GM18511 (cell line): Measurements from ENCODE around the gene DEUP1.
"Not testable (repeated sequence)": the region's sequence is repeated elsewhere in the genome, so short reads cannot be mapped to it uniquely, and the experiment has no call there.

Experiments
- ATAC-seq: cut with Tn5 transposase; IDR thresholded peaks from one replicate; pipeline ENCODE4 v1.9.1; 2021; ENCODE audit warnings: mild to moderate bottlenecking, moderate library complexity; ENCODE audit not compliant: unreplicated experiment

The DEUP1 gene, protein sequence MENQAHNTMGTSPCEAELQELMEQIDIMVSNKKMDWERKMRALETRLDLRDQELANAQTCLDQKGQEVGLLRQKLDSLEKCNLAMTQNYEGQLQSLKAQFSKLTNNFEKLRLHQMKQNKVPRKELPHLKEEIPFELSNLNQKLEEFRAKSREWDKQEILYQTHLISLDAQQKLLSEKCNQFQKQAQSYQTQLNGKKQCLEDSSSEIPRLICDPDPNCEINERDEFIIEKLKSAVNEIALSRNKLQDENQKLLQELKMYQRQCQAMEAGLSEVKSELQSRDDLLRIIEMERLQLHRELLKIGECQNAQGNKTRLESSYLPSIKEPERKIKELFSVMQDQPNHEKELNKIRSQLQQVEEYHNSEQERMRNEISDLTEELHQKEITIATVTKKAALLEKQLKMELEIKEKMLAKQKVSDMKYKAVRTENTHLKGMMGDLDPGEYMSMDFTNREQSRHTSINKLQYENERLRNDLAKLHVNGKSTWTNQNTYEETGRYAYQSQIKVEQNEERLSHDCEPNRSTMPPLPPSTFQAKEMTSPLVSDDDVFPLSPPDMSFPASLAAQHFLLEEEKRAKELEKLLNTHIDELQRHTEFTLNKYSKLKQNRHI

DNA sequence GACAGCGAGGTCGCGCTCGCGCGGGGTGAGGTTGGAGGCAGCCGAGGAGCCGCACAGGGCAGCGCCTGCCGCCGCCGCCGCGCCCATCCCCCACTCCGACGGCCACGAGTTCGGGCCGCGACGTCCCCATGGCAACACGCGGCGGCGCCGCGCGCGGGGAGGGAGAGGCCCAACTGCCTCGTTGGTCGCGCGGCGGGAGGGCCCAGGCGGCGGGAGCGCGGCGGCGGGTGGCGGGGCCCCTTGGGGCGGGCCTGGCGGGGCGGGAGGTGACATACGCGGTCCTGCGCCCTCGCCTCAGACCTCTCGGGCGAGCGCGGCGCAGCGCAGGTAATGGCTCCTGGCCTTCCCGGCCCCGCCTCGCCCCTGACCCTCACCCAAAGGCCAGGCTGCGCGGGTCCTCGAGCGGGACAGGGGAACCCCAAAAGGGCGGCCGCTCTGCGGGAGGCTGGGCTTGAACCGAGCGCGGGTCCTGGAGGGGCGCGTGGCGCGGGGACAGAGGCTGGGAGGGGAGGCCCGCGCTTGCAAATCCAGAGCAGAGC, at the start of gene DEUP1:
TSS of gene DEUP1 (plus strand) at position 297 of the 539 bp plus-strand sequence. CDS start 1,518 bp downstream, outside the sequence.
- ATAC-seq: peak; percentile 63

DNA sequence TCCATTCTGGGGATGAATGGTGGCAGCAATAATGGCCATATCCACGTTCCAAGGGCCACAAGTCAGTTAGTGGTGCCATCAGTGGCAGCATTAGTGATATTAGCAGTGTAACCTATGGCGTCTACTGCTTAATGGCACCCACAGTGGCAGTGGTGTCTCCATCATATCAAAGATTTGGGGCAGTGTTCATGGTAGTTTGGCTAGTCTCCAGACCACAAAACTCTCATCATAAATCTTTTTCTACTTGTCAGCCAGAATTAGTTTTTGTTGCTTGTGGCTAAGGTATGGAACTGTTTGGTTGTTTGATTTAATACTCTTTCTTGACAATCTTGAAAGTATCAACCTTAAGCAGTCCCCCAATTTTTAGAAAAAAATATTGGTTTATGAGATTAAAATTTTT, 45.1 kb upstream of the DEUP1 start:
- no peak for ATAC-seq

DNA sequence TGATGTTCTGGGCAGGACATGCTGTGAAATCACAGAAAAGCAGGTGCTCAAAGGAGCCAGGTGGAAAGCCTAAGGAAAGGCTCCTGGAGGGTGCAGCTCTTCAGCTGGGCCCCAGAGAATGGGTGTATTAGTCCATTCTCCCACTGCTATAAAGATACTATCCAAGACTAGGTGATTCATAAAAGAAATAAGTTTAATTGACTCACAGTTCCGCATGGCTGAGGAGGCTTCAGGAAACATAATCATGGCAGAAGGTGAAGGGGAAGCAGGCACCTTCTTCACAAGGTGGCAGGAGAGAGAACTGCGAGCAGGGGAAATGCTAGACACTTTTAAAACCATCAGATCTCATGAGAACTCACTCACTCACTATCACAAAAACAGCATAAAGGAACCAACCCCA, 43.1 kb upstream of the DEUP1 start:
- no peak for ATAC-seq

DNA sequence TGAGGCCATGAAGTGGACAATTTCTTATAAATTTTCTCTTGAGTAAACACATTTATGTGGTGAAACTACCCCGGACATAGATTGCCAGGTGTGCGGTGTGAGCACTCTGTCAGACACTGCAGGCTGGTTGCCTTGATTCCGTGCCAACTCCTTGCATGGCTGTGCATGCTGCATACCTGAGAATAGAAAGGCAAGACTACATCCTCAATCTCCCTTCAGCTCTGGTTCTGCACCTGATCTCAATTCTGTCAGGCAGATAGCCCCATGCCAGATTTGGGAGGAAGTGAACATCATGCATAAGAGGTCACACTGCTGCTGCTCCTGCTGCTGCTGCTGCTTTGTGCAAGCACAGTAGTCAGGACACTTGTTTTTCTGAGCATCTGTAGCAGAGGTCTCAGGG, 42.5 kb upstream of the DEUP1 start:
- ATAC-seq: peak; percentile 52

DNA sequence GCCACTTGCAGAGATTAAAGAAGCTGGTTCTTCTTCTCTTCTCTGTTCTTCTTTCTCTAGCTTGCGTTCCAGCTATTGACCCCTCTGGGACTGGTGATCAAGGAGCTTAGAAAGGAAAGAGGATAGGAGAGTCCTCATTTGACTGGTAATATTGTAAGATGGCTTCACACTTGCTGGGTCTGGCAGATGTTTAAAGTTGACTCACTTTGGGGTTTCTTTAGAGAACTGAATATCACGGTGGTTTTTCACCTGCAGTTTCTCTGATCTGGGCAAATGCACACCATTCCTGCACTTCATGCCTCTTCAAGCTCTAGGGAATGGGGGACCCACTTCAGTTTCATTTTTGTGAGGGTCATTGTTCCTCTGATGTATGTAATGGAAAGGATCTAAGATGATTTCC, 41.8 kb upstream of the DEUP1 start:
- ATAC-seq: no peak

DNA sequence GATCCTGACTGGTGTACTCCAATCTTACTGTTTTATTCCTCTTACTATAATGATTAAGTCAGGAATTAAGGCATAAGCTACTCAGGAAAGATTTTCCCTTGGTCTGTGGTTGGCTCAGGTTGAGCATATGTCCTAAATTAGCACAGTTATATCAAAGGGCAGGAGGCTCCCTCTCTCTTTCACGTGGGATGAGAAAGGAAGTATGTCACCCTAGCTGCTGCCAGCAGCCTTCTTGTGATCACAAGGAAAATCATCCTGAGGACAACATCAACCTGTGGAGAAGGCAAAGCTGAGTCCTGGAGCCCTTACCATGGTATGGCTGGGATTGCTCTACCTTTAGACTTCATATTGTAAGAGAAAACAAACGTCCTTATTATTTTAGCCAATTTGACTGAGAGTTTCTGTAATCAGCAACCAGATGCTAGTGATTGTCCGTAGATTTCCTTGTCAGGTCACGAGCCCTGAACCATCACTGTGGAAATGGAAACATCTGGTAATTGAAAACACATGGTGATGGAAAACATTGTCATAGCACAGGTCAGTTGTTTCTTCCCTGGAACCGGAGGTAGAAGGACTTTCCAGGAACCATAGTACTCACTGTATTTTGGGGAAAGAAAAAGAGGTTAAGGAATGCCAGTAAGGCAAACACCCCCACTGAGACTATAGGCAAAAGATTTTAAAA, 40.6 kb upstream of the DEUP1 start:
- no peak for ATAC-seq

DNA sequence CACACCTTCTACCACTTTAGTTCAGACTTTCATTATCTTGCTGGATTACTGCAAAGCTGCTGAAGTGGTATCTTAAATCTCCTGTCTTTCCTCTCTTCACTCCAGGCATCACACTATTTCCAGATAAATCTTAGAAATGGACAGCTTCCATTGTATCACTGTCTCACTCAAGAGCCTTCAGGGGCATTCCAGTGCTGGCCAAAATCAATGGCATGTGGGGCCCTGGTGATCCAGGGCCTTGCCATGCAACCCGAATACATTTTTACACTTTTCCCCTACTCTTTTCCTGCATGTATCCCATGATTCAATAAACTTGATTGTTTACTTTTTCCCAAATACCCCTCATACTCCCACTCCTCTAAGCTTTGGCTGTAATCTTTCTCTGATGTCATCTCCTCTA, 39.4 kb upstream of the DEUP1 start:
- ATAC-seq: no peak

DNA sequence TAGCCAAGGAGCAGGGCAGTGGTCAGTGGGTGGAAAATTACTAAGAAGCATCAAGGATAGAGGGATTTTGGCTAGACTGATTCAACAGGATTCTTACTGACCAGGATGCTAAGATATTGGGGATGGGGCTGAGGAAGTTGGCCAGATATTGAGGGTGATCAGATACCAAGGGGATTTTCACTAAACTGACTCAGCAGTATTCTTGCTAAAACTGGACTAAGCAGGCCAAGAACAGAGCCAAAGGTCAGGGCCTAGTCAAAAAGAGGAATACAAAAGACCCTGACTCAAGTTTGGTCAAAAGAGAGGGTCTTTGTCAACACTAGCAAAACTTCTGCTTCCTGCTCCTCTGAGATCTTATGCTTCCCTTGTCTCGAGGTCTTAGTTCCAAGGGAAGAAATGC, 38.6 kb upstream of the DEUP1 start:
- no peak for ATAC-seq

DNA sequence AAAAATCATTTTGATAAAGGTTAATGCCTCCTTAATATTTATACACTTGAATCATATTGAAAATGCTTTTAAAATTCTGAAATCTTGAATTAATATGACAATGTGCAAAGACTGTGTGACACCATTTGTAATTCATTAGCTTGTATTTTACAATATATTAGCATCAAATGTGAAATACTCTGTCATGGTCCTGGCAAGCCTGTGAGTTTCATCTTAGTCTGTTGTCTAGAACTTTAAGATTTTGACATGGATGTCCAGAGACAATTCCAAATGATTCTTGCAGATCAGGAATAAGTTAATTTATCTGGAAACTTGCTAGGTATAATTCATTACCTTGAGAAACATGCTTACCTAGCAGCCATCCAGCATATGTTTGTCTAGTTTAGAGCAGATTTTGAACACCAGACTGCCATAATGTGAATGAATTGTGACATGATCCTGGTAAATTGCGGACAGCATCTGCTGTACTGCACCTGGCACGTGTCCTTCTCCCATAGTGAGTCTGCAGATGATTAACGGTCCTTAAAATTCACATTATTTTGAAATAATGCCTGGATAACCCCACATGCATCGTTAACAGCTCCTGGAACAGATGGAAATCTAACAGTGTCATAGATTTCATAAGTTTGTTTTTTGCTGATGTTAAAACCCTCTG, 34.5 kb upstream of the DEUP1 start:
- ATAC-seq: no peak

DNA sequence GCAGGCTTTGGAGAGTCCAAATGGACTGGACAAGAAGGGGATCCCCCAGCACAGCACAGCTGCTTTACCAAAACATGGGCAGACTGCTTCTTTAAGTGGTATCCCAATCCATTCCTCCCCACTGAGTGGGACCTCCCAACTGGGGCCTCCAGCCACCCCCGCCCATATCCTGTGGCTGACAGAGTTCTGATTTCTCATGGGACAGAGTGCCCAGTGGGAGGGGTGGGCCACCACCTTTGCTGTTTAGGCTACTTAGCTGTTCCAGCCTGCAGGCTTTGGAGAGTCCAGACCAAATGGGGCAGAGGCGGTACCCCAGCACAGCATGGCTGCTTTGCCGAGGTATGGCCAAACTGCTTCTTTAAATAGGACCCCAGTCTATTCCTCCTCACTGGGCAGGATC, 26.9 kb upstream of the DEUP1 start:
- ATAC-seq: no peak

DNA sequence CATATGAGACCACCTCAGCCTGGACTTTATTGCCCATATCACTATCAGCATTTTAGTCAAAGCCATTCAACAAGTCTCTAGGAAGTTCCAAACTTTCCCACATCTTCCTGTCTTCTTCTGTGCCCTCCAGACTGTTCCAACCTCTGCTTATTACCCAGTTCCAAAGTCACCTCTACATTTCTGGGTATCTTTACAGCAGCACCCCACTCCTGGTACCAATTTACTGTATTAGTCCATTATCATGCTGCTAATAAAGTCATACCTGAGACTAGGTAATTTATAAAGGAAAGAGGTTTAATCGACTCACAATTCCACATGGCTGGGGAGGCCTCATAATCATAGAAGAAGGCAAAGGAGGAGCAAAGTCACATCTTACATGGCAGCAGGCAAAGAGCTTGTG, 16.1 kb upstream of the DEUP1 start:
- ATAC-seq: not testable (repeated sequence)

DNA sequence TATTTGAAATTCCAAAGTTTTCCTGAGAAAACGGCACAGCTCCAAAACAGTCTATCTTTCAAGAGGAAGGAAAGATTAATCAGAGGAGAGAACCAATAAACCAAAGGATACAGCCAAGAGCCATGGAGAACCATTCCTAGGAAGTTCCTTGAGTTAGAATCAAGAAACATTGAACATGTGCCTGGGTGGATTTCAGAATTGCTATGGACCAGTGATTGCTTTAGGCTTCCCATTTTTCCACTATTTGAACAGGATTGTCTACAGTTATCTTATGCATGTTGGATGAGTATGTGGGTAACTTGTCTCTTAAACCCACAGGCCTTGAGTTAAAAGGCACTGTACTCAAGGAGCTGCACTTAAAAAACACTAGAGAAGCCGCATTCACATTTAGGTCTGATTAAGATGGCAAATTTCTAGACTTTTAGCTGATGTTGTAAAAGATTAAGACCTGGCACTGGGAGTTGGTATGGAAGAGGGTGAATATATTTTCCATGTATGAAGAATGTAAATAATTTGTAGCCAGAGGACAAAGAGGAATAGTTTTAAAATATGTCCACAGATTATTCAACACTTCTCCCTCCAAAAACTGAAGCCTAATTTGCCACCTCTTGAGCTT, 11.2 kb upstream of the DEUP1 start:
- ATAC-seq: no peak

DNA sequence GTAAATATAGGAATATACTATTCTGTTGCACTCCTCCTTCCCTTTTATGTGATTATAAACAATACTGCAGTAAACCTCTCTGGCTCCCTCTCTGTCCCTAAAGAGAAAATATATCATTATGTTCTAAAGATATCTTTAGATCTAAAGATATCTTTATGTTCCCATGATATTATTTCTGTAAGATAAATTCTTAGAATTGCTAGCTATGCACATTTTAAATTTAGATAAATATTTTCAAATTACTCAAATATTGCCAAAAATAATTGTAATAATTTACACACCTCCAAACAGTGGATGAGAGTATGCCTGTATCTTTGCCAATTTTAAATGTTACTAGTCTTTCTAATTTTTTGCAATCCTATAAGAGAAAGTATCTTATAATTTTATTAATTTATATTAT, 10.3 kb upstream of the DEUP1 start:
- no peak for ATAC-seq

DNA sequence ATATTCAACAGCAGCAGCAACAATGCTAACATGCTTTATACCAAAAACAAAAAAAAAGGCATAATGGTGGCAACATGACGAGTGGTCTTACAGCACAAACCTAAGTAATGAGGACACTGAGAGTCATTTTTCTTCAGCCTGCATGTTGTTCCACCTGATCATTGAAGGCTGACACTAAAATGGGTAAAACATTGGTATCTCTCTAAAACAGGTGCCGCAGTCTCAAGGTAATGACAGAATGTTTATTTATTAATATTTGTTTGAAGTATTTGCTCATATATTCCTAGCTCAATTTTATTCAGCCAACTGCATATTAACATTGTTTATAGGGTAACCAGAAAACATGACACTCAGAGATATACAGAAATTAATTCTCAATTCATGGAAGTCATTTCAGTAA, 8.3 kb upstream of the DEUP1 start:
- ATAC-seq: no peak

DNA sequence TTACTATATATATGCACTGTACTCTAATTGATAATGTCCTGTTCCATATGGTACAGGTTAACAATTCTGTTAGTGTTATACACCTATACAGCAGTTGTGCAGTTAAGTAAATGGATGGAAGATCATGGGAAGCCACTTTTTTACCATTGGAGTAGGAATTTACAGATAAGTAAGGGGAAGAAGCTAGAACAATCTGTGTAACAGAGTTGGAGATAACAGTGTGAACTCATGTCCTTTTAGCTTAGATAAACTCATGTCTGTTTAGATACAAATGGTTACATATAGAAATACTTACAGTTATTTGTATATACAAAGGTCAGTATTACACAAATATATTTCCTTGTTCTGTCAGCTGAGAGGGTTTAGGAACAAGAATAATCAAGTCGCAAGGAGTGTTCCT, 6.8 kb upstream of the DEUP1 start:
- ATAC-seq: no peak

DNA sequence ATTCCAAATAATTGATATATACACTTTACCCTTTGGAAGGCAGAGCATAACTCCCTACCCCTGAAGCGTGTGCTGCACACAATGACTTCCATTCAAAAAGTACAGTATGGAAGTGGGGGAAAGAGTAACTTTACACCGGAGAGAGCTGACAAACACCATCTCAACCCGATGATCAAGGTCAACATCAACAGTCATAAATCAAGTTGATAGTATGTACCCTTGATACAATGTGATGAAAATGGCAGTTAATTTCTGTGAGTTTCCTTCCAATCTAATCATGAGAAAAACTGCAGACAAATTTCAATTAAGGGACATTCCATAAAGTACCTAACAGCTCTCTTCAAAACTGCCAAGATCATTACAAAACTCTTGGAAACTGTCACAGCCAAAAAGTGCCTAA, 6.0 kb upstream of the DEUP1 start:
- ATAC-seq: no peak

DNA sequence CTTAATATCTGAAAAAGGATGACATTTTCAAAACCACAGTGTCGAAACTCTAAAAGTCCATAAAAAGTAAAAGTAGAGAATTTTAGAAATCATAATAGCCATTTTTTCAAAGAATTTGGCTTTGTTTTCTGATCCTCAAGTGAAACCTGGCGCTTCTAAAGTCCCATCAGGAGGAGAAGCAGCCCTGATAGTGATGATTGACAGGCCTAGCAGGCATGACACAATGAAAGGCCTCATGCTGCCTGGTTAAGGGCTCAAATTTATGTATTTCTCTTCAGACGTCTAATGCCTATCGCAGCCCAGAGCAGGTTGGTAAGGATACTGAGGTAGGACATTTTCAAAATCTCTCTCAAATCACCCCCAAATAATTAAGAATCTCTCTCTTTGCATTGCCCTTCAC, 3.9 kb upstream of the DEUP1 start:
- no peak for ATAC-seq

DNA sequence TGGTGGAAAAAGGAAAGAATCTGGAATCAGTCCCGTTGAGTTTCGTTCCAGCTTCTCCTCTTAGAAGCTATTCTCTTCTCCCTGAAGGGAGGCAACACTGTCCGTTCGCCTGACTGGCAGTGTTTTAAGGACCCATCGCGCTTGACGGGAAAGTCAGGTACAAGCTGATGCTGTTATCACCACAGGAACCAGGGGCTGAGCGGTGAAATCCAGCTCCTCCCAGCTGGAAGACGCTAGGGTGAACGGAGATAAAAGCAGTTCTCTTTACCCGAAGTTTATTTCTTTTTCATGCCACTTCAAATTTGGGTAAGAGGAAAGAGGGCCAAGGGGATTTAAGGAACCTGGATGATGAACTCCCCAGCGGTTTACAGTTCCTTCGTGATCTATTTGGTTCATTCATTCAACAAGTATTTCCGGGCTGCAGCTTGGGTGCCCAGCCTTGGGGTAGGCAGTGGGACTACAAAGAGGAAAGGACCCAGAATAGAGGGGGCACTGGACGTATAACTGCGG, 551 bp upstream of the DEUP1 start:
- no peak for ATAC-seq

DNA sequence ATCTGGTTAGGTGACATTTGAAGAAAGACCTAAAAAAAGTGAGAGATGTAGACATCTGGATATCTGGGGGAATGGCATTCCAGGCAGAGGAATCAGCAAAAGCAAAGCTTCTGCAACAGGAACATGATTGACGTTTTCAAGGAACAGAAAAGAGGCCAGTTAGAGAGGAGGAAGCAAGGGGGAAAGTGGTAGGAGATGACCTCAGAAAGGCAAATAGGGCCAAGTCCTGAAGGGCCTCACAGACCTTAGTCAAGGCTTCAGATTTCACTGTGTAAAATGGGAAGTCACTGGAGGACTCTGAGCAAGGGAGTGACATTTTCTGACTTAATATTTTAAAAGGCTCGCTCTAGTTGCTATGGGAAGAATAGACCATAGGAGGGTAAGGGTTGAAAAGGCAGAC, 9.7 kb downstream of the DEUP1 start:
- no peak for ATAC-seq

DNA sequence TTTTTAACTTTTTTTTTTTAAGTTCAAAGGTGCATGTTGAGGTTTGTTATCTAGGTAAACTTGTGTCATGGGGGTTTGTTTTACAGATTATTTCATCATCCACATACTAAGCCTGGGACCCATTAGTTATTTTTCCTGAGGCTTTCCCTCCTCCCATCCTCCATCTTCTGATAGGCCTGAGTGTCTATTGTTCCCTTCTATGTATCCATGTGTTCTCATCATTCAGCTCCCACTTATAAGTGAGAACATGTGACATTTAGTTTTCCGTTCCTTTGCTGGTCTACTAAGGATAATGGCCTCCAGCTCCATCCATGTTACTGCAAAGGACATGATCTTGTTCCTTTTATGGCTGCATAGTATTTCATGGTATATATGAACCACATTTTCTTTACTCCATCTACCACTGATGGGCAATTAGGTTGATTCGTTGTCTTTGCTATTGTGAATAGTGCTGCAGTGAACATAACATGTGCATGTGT, 14.4 kb downstream of the DEUP1 start:
- no peak for ATAC-seq

DNA sequence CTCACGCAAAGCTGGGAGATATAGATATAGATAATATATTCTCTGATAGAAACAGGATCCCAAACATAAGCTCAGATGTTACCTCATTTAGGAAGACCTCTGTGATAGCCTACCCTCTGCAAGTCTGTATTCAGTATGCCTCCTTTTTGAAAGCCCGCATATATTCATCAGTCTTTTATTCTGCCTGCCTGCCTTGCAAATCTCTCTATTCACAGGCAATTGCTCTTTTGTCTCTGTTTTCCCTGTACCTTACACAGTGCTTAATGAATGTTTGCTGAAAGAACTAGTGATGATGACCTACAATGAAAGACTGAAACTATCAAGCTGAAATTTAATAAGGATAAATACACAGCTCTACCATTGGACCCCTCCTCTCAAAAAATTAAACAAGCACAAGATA, 18.4 kb downstream of the DEUP1 start:
- ATAC-seq: no peak
